Endothelial cell of umbilical vein (primary cell): Measurements from ENCODE around the gene ZNF777. TPM values are rescaled to one million over a fixed set of nuclear protein-coding genes. Genes with fewer than 3 reads are reported as not detected.
"Not testable (repeated sequence)": the region's sequence is repeated elsewhere in the genome, so short reads cannot be mapped to it uniquely, and the experiment has no call there.

Experiments used
- BruUV-seq: library from RNA; stranded (reverse); fragments of 400-500 nt; replicated peaks from 2 replicates; lab custom pipeline; 2021; lab: Mats Ljungman, UMichigan
- CTCF ChIA-PET: fragments of 300-600, 350-600 bp; sonication (Branson Sonifier 250); formaldehyde crosslinking; loops from one replicate; lab custom pipeline; 2021; ENCODE audit warnings: antibody characterized with exemption, inconsistent platforms; lab: Charles Lee
- POLR2A ChIA-PET: fragments of 300-600, 350-600 bp; sonication (Branson Sonifier 250); formaldehyde crosslinking; loops from one replicate; lab custom pipeline; 2021; ENCODE audit warnings: antibody characterized with exemption, inconsistent platforms; lab: Charles Lee
- DNase-seq: peaks from one replicate; pipeline ENCODE4 v3.0.0-alpha.2; 2011; ENCODE audit warnings: low read depth, low spot score
- FAIRE-seq: peaks from 2 replicates; lab custom pipeline; 2011; peaks lifted over from hg19 to GRCh38; lab: Jason Lieb, UNC
- H2AFZ ChIP-seq: 2 replicates; pipeline ENCODE4 v1.6.0; 2012; ENCODE audit warnings: low read depth, low read length, control low read depth, inconsistent platforms
- H3K27ac ChIP-seq: 2 replicates; pipeline ENCODE4 v1.5.1; 2011; ENCODE audit warnings: low read depth, mild to moderate bottlenecking, control low read depth, low read length, moderate library complexity; ENCODE audit not compliant: insufficient read depth
- H3K27me3 ChIP-seq, 2 experiments: 2 replicates each; pipeline versions ENCODE4 v1.6.0 to v1.6.1; 2011; ENCODE audit warnings: low read length in 2 of 2, mixed read lengths in 1 of 2; ENCODE audit not compliant: control insufficient read depth in 2 of 2, insufficient read depth in 2 of 2
- H3K36me3 ChIP-seq, 2 experiments: 2 replicates in 1 of 2; 3 replicates in 1 of 2; pipeline ENCODE4 v1.5.1; 2011; ENCODE audit warnings: low read length in 2 of 2, mild to moderate bottlenecking in 1 of 2, moderate library complexity in 1 of 2; ENCODE audit not compliant: control insufficient read depth in 2 of 2, insufficient read depth in 2 of 2; ENCODE audit errors: extremely low read depth in 1 of 2
- H3K4me1 ChIP-seq: 3 replicates; pipeline ENCODE4 v1.5.1; 2011; ENCODE audit warnings: mild to moderate bottlenecking, low read length; ENCODE audit not compliant: control insufficient read depth, insufficient read depth; ENCODE audit errors: extremely low read depth
- H3K4me2 ChIP-seq: 2 replicates; pipeline ENCODE4 v1.6.1; 2011; ENCODE audit warnings: low read length, control low read depth, mixed read lengths; ENCODE audit not compliant: insufficient read depth
- H3K4me3 ChIP-seq, 3 experiments: fragments of 200-600 bp in 1 of 3; sonication (generic), shearing (Covaris generic) in 1 of 3; replicated peaks in 1 of 3; 2 replicates each; pipeline ENCODE4 v1.5.1; 2011 to 2016; ENCODE audit warnings: control low read depth in 3 of 3, low read length in 3 of 3, mild to moderate bottlenecking in 2 of 3, inconsistent platforms in 1 of 3, low read depth in 1 of 3, moderate library complexity in 1 of 3; ENCODE audit not compliant: insufficient read depth in 1 of 3
- H3K79me2 ChIP-seq: 2 replicates; pipeline ENCODE4 v1.6.0; 2012; ENCODE audit warnings: low read length, inconsistent platforms; ENCODE audit not compliant: control insufficient read depth, insufficient read depth
- H3K9ac ChIP-seq: replicated peaks from 2 replicates; pipeline ENCODE3; 2011; ENCODE audit warnings: low read length, control low read depth; ENCODE audit not compliant: insufficient read depth; ENCODE audit errors: extremely low read depth
- H3K9me1 ChIP-seq: replicated peaks from 3 replicates; pipeline ENCODE4 v1.6.0; 2011; ENCODE audit warnings: mild to moderate bottlenecking, low read length; ENCODE audit not compliant: control insufficient read depth, insufficient read depth; ENCODE audit errors: extremely low read depth
- H3K9me3 ChIP-seq: replicated peaks from 2 replicates; pipeline ENCODE4 v1.5.1; 2012; ENCODE audit warnings: low read length, inconsistent platforms; ENCODE audit not compliant: control insufficient read depth, insufficient read depth
- H4K20me1 ChIP-seq: replicated peaks from 2 replicates; pipeline ENCODE3; 2011; ENCODE audit warnings: mild to moderate bottlenecking, low read length; ENCODE audit not compliant: control insufficient read depth, insufficient read depth; ENCODE audit errors: extremely low read depth
- EZH2 ChIP-seq: IDR thresholded peaks from 2 replicates; pipeline ENCODE4 v1.6.1; 2012; ENCODE audit warnings: borderline replicate concordance, low read depth, mild to moderate bottlenecking, moderate library complexity, low read length, inconsistent platforms; ENCODE audit not compliant: severe bottlenecking
- FOS ChIP-seq: IDR thresholded peaks from 2 replicates; pipeline ENCODE4 v1.6.1; 2011; ENCODE audit warnings: mild to moderate bottlenecking, low read length, moderate library complexity, borderline replicate concordance; ENCODE audit not compliant: insufficient read depth
- JUN ChIP-seq: IDR thresholded peaks from 2 replicates; pipeline ENCODE4 v1.6.1; 2011; ENCODE audit warnings: borderline replicate concordance, low read depth; ENCODE audit not compliant: insufficient read length, insufficient read depth
- MYC ChIP-seq: IDR thresholded peaks from one replicate; pipeline ENCODE4 v1.6.1; 2011; ENCODE audit warnings: mild to moderate bottlenecking, low read depth, low read length
- dilution Hi-C: fragments of 300-500 bp; cut with MboI; formaldehyde crosslinking; loops from one replicate; pipeline ENCODE4 v1.15.0; 2019; ENCODE audit warnings: low sequenced_read_pairs; ENCODE audit not compliant: extremely low pct_ligation_motif_present
- intact Hi-C: fragments of 100-400 bp; cut with micrococcal nuclease; formaldehyde crosslinking; loops from one replicate; pipeline ENCODE4 v1.10.0; 2022
- polyA plus RNA-seq, 4 experiments: library from polyadenylated mRNA; depleted of rRNA in 3 of 4; stranded (reverse) in 3 of 4; unstranded in 1 of 4; fragments of >200 nt; gene quantifications; 2 replicates each; pipeline versions ENCODE4 v1.2.1 to v1.2.3, GENCODE V29; 2011 to 2012; ENCODE audit warnings: missing spikeins in 1 of 4
- total RNA-seq: library from RNA; stranded (reverse); gene quantifications from 2 replicates; pipeline ENCODE4 v1.2.3, GENCODE V29; 2021

The ZNF777 gene
- total and polyA plus RNA-seq, 2 donors (not counting 3 experiments of a cell fraction or from before 2014, with no cell fraction given) = 7.4 to 11.1 TPM

GRCh38 chr7:149386514-149386913, 74.3 kb downstream of the ZNF777 start:
- H3K9me1 ChIP-seq, H3K27me3 ChIP-seq, POLR2A ChIA-PET, BruUV-seq, H4K20me1 ChIP-seq, H3K9ac ChIP-seq, H3K27ac ChIP-seq, H3K4me1 ChIP-seq, FAIRE-seq, dilution Hi-C loops, H3K9me3 ChIP-seq, DNase-seq, intact Hi-C loops, H3K4me2 ChIP-seq, H3K79me2 ChIP-seq, H3K4me3 ChIP-seq, CTCF ChIA-PET, H2AFZ ChIP-seq, H3K36me3 ChIP-seq: not testable (repeated sequence)

DNA sequence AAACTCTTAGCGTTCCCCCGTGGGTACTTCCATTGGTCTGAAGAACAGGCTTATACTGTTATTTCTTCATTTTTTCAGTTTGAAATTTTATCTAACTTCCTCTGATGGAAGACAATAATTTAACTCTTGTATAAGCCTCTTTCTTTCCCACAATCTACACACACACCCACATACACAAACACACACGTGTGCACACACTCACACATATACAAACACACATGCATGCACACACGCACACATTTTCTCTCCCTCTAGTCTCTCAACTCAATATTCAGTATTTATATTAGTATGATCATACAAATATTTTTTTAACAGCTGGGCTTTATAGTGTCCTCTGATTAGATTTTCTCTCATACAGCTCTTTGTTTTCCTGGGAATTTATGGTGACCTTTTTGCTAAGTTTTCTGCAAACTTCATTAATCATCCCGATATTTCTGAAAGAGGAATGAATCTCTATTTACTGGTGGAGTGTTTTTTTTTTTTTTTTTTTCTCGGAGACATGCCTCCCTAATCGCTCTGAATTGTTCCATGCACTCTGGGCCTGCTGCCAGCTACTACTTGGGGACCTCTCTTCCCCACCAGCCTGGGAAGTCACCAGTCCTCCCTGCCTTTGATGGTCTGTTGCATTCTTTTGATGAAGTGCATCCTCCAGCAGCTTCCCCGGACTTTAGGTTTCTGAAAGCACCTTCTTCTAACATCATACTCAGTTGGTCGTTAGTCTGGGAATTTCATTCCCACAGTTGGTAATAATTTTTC, 75.5 kb downstream of the ZNF777 start:
- Histone ChIP-seq H3K36me3 (no peaks in the 10 kb centered on the region), H3K9me3 (no peaks in the 10 kb centered on the region), H3K79me2 (no peaks in the 10 kb centered on the region), H3K4me2 (no peak overlapping the region), H3K4me1 (no peaks in the 10 kb centered on the region), H3K27me3 (peaks cover 0 to 3% of the 10 kb centered on the region in 2 experiments), H2AFZ (no peak overlapping the region), H3K27ac (no peak overlapping the region), H3K9ac (no peak overlapping the region), H4K20me1 (no peaks in the 10 kb centered on the region), H3K9me1 (no peaks in the 10 kb centered on the region), H3K4me3 (no peak overlapping the region)
- TF ChIP-seq JUN = no peak
- TF ChIP-seq FOS = no peak
- no peak for TF ChIP-seq EZH2
- no peak for TF ChIP-seq MYC
- DNase-seq (no peak), FAIRE-seq (no peak)
- no TSS peak for BruUV-seq
- intact Hi-C loops = no loop called here
- ChIA-PET POLR2A (no interaction called here), CTCF (interaction anchor here (1.1 kb wide), 1 partner anchor 9 kb away, joined by 5 read pairs; no protein-coding TSS in a partner anchor)
- dilution Hi-C loops = no loop called here

Other genes starting within 250 kb of the ZNF777 start
- 9.0 and 9.2 TPM in 2 replicates for gene ZNF212, start 221.4 kb downstream of the ZNF777 start, total RNA-seq
- 3.3 and 3.6 TPM in 2 replicates for gene ZNF212, start 221.4 kb downstream of the ZNF777 start, polyA plus RNA-seq
- gene ZNF783, start 198.9 kb downstream of the ZNF777 start, total RNA-seq = 9.2 and 9.8 TPM in 2 replicates
- gene ZNF783, start 198.9 kb downstream of the ZNF777 start, polyA plus RNA-seq = 7.3 and 8.0 TPM in 2 replicates
- 20.8 and 22.3 TPM in 2 replicates for gene ZNF746, start 36.7 kb upstream of the ZNF777 start, total RNA-seq
- gene ZNF746, start 36.7 kb upstream of the ZNF777 start, polyA plus RNA-seq = 10.5 and 14.4 TPM in 2 replicates